Left cardiac atrium (tissue), 4 donors: Measurements from ENCODE around the gene CLN3. TPM values are rescaled to one million over a fixed set of nuclear protein-coding genes. Genes with fewer than 3 reads are reported as not detected.
"Not testable (repeated sequence)": the region's sequence is repeated elsewhere in the genome, so short reads cannot be mapped to it uniquely, and the experiment has no call there.

Experiments
- ATAC-seq, 2 donors: fragments of 200-7000 bp; cut with Tn5 transposase; one replicate each; pipeline ENCODE4 v1.9.1; 2020; ENCODE audit warnings: mild to moderate bottlenecking in 2 of 2, moderate library complexity in 2 of 2
- DNase-seq: peaks from one replicate; pipeline ENCODE4 v3.0.0-alpha.2; 2020
- intact Hi-C, 2 donors: fragments of 100-400 bp; cut with DNase I; formaldehyde crosslinking; loops; one replicate each; pipeline versions ENCODE4 v1.14.1 to v1.15.1; 2022 to 2023
- total RNA-seq, 2 donors: library from RNA; stranded (reverse); fragmentation: NEBNext Ultra II Directional; extraction: Animal tissue kit (Norgen Biotek cat#: 25700); gene quantifications; one replicate each; pipeline ENCODE4 v1.2.1, GENCODE V29; 2021
- donor health status: DM: no; HTN: yes; CAD: no.
- donor health status: DM: no; HTN: yes; CAD: no; lungs with severe emphysema.
- donor health status: DM: yes; HTN: yes; CAD: no.
- donor health status: Dilated cardiomyopathy.

The CLN3 gene
- total RNA-seq, 2 donors from 2014 or later, result 11.4 to 16.9 TPM

DNA sequence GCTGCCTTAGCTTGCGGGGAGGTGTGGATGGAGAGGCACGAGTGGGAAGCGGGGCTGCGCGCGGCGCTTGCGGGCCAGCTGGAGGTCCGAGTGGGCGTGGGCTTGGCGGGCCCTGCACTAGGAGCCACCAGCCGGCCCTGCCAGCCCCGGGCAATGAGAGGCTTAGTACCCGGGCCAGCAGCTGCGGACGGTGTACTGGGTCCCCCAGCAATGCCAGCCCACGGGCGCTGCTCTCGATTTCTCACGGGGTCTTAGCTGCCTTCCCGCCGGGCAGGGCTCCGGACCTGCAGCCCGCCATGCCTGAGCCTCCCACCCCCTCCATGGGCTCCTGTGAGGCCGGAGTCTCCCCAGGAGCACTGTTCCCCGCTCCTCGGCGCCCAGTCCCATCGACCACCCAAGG is 56.5 kb downstream of the CLN3 start:
- ATAC-seq, intact Hi-C loops, DNase-seq: not testable (repeated sequence)

Other genes with a start within 250 kb of the CLN3 start
- gene SBK1, start 199.5 kb downstream of the CLN3 start, total RNA-seq, result 1 to 10 TPM in 1 of 2 donors, under 1 TPM in 1; 0.42 to 1.3 TPM
- gene NPIPB6, start 128.6 kb downstream of the CLN3 start, total RNA-seq, result 1 to 10 TPM in 1 of 2 donors, under 1 TPM in 1; 0.56 to 1.4 TPM
- gene EIF3CL, start 88.2 kb downstream of the CLN3 start, total RNA-seq, result 10 to 100 TPM; 17.2 to 32.4 TPM
- gene NPIPB7, start 19.7 kb downstream of the CLN3 start, total RNA-seq, result not detected
- 1 to 10 TPM; 1.1 to 1.4 TPM for gene APOBR, start 2.6 kb upstream of the CLN3 start, total RNA-seq
- not detected for gene IL27, start 14.8 kb upstream of the CLN3 start, total RNA-seq
- gene NUPR1, start 46.9 kb upstream of the CLN3 start, total RNA-seq, result 10 to 100 TPM; 49.3 to 90.2 TPM
- 10 to 100 TPM; 14.5 to 15.8 TPM for gene SGF29, start 61.8 kb upstream of the CLN3 start, total RNA-seq
- 1 to 10 TPM; 1.3 to 2.1 TPM for gene SULT1A2, start 105.0 kb upstream of the CLN3 start, total RNA-seq
- gene SULT1A1, start 118.0 kb upstream of the CLN3 start, total RNA-seq, result 10 to 100 TPM; 15.4 to 23.1 TPM
- gene NPIPB8, start 146.0 kb upstream of the CLN3 start, total RNA-seq, result under 1 TPM; 0.27 to 0.73 TPM
- gene EIF3C, start 219.4 kb upstream of the CLN3 start, total RNA-seq, result 100 to 1,000 TPM; 398 to 532 TPM